GM19395 (cell line): Measurements from ENCODE around the gene FER1L5.

Source experiments
- ATAC-seq: cut with Tn5 transposase; IDR thresholded peaks from one replicate; pipeline ENCODE4 v1.9.1; 2021; ENCODE audit warnings: mild to moderate bottlenecking, moderate library complexity; ENCODE audit not compliant: unreplicated experiment

FER1L5 gene

DNA sequence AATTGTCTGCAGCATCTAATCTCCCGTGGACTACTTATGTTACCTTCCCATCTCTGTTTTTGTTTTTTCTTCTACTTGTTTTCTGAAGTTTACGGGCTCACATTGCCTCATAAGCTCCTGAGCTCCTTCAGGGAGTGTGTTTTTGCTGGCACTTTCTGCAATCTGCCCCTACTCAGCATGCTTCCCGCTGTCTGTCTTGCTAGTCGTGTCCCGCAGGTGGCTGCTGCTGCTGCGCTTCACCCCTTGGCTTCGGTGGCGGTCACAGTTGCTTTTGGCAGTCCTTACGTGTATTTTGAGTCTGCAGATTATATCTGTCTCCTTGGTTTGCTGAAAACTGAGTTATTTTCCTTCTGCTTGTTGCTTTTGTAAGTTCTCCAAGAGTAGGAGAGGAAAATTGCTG lies 37.3 kb downstream of the FER1L5 start:
- ATAC-seq: no peak

DNA sequence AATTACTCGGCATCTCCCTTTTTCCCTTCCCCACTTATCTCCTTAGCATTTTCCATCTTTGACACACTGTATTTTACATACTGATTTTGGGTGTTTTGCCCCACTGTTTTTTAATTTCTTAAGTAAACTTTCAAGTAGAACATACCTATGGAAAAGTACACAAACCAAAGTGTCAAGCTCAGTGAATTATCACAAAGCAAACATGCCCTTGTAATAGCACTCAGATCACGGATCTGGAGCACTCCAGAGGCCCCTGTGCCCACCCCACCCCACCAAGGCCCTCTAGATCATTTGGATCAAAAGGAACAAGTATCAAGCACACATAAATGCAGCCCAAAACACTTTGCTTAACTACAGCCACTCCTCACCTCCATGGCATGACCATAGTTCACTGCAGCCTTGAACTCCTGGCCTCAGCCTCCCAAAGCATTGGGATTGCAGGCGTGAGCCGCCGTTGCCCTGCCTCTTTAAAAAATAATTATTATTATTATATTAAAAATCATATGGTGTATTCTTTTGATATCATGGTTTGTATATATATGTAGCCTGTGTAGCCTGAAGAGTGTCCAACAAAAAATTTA lies 38.1 kb downstream of the FER1L5 start:
- no peak for ATAC-seq

DNA sequence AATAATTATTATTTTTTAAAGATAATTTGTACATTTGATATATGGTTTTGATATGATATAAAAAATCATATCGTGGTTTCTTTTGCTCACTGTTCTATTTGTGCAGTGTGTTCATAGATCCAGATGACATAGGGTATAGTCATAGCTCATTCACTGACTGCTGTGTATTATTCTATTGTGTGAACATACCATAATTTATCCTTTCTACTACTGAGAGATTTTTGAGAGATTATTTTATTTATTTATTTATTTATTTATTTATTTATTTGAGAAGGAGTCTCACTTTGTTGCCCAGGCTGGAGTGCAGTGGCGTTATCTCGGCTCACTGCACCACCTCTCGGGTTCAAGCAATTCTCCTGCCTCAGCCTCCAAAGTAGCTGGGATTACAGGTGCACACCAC lies 39.0 kb downstream of the FER1L5 start:
- no peak for ATAC-seq

GRCh38 chr2:96683307-96683706 lies 40.7 kb downstream of the FER1L5 start:
- no peak for ATAC-seq

GRCh38 chr2:96683972-96684820 lies 41.6 kb downstream of the FER1L5 start:
- no peak for ATAC-seq

- ATAC-seq: no peak
These were observed 42.5 kb downstream of the FER1L5 start for GRCh38 chr2:96684883-96685576.

DNA sequence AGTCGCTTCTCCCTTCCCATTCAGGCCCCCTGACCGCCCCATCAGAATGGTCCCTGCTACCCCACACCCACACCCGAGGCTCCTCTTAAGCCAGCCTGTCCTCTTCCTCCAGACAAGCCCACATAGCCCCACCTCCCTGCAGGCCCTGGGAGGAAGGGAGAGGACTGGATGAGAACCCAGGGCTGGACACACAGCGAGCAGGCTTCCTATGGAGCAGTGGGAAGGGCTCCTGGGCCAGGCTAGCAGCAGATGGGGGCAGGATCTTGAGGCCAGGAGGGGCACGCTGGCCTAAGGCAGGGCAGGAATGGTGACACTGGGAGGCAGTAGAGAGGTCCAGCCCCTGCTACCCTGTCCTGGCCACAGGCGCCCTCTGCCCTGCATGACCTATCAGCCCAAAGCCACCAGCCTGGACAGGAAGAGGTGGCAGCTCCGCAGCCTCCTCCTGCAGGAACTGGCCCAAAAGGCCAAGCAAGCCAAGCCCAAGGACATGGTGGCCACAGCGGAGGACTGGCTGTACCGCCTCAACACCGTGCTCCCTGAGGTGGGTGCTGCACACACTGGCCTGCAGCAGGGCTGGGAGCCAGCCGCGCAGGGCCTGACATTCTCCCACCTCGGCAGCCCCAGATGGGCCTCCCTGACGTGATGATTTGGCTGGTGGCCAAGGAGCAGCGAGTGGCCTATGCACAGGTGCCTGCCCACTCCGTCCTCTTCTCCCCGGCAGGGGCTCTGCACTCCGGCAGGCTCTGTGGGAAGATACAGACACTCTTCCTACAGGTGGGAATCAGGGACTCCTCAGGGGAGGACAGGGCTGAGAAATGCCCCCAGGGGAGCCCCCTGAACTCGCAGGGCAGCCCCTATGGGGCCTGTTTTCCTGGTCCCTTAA lies 43.3 kb downstream of the FER1L5 start:
- no peak for ATAC-seq

DNA sequence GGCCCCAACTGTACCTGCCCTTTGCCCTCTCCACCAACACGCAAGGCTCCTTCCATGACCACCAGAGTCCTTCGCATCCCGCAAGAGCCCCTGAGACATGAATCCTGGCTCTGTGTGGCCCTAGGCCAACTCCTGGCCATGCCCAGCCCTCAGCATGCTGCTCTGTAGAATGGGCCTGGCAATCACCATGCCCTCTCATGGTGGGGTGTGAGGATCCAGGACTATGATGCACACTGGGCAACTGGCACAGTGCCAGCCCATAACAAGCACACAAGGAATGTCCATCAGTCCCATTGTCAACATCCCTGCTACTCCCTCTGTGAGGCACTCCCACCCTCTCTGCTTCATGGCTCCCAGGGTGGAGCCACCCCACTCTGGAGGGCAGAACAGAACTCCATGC lies 44.7 kb downstream of the FER1L5 start:
- no peak for ATAC-seq

DNA sequence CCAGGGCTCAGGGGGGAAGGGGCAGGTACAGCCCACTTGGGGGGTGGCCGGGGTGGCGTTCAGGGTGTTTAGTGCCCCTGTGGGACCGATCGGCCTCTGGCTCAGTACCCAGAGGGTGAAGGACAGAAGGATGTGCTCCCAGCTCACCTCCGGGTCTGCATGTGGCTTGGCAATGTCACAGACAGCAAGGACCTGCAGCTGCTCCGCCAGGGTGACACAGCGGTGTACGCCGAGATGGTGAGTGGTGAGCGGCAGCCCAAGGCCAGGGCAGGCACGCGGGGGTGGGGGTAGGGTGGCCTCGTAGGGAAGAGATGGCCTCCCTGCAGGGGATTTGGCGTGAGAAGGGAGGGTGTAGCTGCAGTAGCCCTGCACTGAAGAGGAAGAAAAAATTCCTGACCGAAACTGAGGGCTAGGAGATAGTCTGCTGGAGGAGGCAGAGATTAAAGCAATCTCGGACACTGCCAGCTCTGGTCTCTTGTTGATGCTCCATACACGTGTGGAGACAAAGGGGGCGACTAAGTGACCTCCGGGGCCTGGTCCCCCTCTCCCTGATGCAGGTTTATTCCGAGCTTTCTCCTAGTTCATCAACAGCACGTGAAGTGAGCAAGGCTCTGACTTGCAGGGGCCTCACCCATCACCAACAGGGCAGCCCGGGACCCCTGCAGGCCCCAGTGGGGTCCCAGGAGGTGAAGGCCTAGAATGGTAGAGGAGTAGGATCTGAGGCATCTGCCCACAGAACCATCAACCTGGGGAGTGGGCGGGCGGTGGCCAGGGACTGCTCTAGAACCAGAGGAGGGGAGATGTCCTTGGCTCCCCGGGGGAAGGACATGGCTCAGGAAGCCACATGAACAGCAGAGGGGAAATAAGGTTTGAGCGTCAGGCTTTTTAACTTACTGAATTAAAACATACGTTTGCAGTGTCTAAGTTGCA lies 45.4 kb downstream of the FER1L5 start:
- no peak for ATAC-seq

- no peak for ATAC-seq
These were observed 46.3 kb downstream of the FER1L5 start for GRCh38 chr2:96688649-96689430.

GRCh38 chr2:96689431-96689991 lies 46.9 kb downstream of the FER1L5 start:
- no peak for ATAC-seq

GRCh38 chr2:96690306-96691021 lies 47.9 kb downstream of the FER1L5 start:
- ATAC-seq: no peak

DNA sequence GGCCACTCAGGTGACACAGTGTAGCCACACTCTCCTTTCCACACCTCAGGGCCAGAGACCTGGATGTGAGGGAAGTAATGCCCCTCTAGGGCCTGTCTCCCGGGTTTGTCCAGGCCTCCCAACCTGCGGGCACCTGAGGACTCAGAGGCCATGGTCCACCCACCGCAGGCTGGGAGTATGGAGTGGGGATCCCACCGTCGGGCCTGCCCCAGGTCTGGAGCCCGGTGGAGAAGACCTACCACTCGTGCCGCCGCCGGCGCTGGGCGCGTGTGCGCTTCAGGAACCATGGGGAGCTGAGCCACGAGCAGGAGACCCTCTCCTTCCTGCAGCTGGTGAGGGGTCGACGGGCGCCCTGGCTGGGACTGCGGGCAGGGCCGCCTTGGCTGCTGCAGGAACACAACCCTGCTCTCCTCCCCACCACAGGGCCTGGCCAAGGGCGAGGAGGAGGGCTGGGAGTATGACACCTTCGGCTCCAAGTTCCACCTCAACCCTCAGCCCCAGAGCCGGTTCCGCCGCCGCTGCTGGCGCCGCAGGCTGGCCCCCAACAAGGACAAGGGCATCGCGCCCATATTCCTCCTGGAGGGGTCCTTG lies 48.6 kb downstream of the FER1L5 start:
- no peak for ATAC-seq

DNA sequence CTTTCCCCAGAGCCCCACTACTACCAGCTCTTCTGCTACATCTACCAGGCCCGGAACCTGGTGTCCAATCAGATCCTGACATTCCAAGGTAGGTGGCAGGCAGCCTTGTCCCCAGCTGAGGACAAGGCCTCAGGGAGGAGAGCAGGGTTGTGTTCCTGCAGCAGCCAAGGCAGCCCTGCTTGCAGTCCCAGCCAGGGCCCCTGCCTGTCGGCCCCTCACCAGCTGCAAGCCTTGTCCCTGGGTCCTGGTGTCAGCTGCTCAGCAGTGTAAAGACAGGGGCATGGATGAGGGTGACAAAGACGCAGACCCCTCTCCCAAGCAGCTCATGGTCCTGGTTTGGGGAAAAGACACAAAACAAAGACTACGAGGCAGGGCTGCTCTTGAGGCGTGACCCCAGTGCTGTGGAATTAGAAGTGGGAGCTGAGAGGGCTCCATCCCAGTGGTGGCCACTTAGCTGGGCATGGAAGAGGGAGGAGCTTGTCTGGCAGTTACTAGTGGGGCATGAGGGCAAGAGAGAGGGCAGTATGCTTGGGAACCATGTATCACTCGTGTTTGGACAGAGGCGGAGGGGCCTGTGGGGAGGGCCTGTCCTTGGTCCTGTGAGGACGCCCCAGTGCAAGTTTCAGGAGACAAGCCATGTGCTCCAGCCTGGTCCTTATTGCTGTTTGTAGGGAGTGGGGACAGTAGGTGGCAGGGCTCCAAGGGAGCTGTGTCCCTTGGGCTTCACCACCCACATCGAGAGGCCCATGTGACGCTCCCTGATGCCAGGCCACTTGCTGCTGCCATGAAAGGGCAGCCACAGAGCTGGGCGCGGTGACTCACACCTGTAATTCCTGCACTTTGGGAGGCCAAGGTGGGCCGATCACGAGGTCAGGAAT lies 49.8 kb downstream of the FER1L5 start:
- ATAC-seq: no peak

DNA sequence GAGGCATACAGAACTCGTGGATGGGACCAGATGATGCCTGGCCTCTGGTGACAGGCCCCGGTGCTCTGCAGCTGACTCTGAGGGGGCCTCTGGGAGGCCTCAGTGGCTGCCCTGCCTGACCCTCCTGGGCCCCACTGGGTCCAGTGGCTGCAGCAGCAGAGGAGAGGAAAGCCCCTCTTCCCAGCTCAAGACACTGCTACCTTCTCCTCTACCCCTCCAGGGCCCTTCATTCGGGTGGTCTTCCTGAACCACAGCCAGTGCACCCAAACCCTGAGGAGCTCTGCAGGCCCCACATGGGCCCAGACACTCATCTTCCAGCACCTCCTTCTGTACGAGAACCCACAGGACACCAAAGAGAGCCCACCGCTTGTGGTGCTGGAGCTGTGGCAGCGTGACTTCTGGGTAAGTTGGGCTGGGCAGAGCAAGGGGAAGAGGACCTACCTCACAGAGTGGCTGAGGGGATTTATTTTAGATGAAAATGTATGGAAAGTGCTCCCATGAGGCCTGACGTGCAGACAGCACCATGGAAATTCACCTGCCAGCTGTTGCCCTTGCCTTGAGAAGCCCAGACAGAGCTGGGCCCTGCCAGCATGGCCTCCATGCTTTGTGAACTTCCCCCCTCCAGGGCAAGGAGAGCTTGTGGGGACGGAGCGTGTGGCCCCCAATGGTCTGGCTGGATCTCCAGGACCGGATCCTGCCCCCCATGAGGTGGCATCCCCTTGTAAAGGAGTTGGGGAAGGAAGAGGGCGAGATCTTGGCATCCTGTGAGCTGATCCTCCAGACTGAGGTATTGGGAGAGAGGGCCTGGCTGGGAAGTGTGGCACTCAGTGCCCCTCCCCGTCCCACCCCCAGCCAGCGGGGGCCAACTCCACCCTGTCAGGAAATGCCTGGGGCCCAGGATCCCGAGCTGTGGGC lies 51.0 kb downstream of the FER1L5 start:
- ATAC-seq: no peak

GRCh38 chr2:96694279-96694678 lies 51.7 kb downstream of the FER1L5 start:
- no peak for ATAC-seq
